H1 (cell line): ENCODE results near the gene ADCK2. TPM values are rescaled to one million over a fixed set of nuclear protein-coding genes. Genes with fewer than 3 reads are reported as not detected.

ENCODE experiments used
- CTCF ChIA-PET: fragments of 300-600 bp; sonication (Branson Sonifier 250); formaldehyde crosslinking; loops from one replicate; lab custom pipeline; 2021; ENCODE audit not compliant: partially characterized antibody; lab: Charles Lee
- POLR2A ChIA-PET: fragments of 300-600 bp; sonication (Branson Sonifier 250); formaldehyde crosslinking; loops from one replicate; lab custom pipeline; 2021; ENCODE audit warnings: inconsistent platforms; ENCODE audit not compliant: partially characterized antibody; lab: Charles Lee
- DNase-seq, 2 experiments: peaks; one replicate each; pipeline versions ENCODE4 v3.0.0 to v3.0.0-alpha.2; 2010 to 2022; ENCODE audit warnings: low spot score in 2 of 2, low read depth in 1 of 2, mixed read lengths in 1 of 2
- FAIRE-seq: peaks from 2 replicates; lab custom pipeline; 2011; peaks lifted over from hg19 to GRCh38; lab: Jason Lieb, UNC
- H2AFZ ChIP-seq: 2 replicates; pipeline ENCODE4 v1.8.1; 2012; ENCODE audit warnings: low read length, inconsistent platforms
- H2AK5ac ChIP-seq: 2 replicates; pipeline ENCODE4 v1.6.1; 2013; ENCODE audit warnings: low read depth, low read length
- H2BK120ac ChIP-seq: replicated peaks from 2 replicates; pipeline ENCODE3; 2013; ENCODE audit warnings: low read depth, low read length, inconsistent platforms
- H2BK12ac ChIP-seq: 2 replicates; pipeline ENCODE4 v1.6.1; 2013; ENCODE audit warnings: low read depth, low read length
- H2BK15ac ChIP-seq: 2 replicates; pipeline ENCODE4 v1.6.1; 2013; ENCODE audit warnings: low read length
- H2BK20ac ChIP-seq: 2 replicates; pipeline ENCODE4 v1.6.1; 2013; ENCODE audit warnings: low read length
- H2BK5ac ChIP-seq: 2 replicates; pipeline ENCODE4 v1.6.1; 2013; ENCODE audit warnings: low read depth, low read length
- H3K14ac ChIP-seq: 2 replicates; pipeline ENCODE4 v1.6.1; 2013; ENCODE audit warnings: inconsistent platforms; ENCODE audit not compliant: insufficient read length
- H3K18ac ChIP-seq: 2 replicates; pipeline ENCODE4 v1.6.1; 2013; ENCODE audit warnings: low read length; ENCODE audit errors: extremely low read depth
- H3K23ac ChIP-seq: 2 replicates; pipeline ENCODE4 v1.6.1; 2013; ENCODE audit warnings: inconsistent platforms; ENCODE audit not compliant: insufficient read length
- H3K23me2 ChIP-seq: 2 replicates; pipeline ENCODE4 v1.6.1; 2013; ENCODE audit warnings: low read depth, low read length
- H3K27ac ChIP-seq: 2 replicates; pipeline ENCODE4 v1.6.1; 2011; ENCODE audit warnings: low read depth, low read length, inconsistent platforms
- H3K27me3 ChIP-seq, 4 experiments: replicated peaks in 1 of 4; 1 replicate in 1 of 4; 2 replicates in 3 of 4; pipeline versions ENCODE4 v1.6.1 to v1.8.1; 2011 to 2013; ENCODE audit warnings: low read length in 3 of 4, mild to moderate bottlenecking in 3 of 4, inconsistent platforms in 2 of 4, mixed read lengths in 2 of 4, moderate library complexity in 1 of 4; ENCODE audit not compliant: control insufficient read depth in 3 of 4, insufficient read depth in 3 of 4; ENCODE audit errors: extremely low read depth in 1 of 4
- H3K36me3 ChIP-seq, 4 experiments: 2 replicates each; pipeline versions ENCODE4 v1.6.1 to v1.8.1; 2011 to 2013; ENCODE audit warnings: mild to moderate bottlenecking in 4 of 4, low read length in 3 of 4, moderate library complexity in 2 of 4, control low read depth in 1 of 4, inconsistent platforms in 1 of 4; ENCODE audit not compliant: insufficient read depth in 4 of 4, control insufficient read depth in 2 of 4
- H3K4ac ChIP-seq: replicated peaks from 2 replicates; pipeline ENCODE3; 2013; ENCODE audit warnings: low read length, low read depth, mixed read lengths, inconsistent platforms; ENCODE audit not compliant: insufficient read length
- H3K4me1 ChIP-seq, 4 experiments: replicated peaks in 1 of 4; 1 replicate in 1 of 4; 2 replicates in 3 of 4; pipeline versions ENCODE4 v1.6.1 to v1.8.1; 2011 to 2013; ENCODE audit warnings: low read length in 3 of 4, inconsistent platforms in 2 of 4, mixed read lengths in 1 of 4; ENCODE audit not compliant: insufficient read depth in 4 of 4, control insufficient read depth in 3 of 4
- H3K4me2 ChIP-seq, 2 experiments: 2 replicates each; pipeline versions ENCODE4 v1.6.1 to v1.8.1; 2011 to 2013; ENCODE audit warnings: low read depth in 2 of 2, low read length in 2 of 2, control low read depth in 1 of 2, inconsistent platforms in 1 of 2, mild to moderate bottlenecking in 1 of 2; ENCODE audit not compliant: insufficient read depth in 1 of 2
- H3K4me3 ChIP-seq, 4 experiments: fragments of 200-600, 300-600 bp in 1 of 4; sonication (generic), shearing (Covaris generic), sonication (Bioruptor Twin) in 1 of 4; 2 replicates each; pipeline versions ENCODE4 v1.5.1 to v1.8.1; 2011 to 2016; ENCODE audit warnings: low read length in 4 of 4, low read depth in 3 of 4, control low read depth in 2 of 4, inconsistent platforms in 2 of 4, mild to moderate bottlenecking in 2 of 4, mixed read lengths in 1 of 4, moderate library complexity in 1 of 4; ENCODE audit not compliant: insufficient read depth in 2 of 4; ENCODE audit errors: extremely low read depth in 1 of 4
- H3K56ac ChIP-seq: replicated peaks from 2 replicates; pipeline ENCODE3; 2013; ENCODE audit warnings: low read depth, mild to moderate bottlenecking, mixed read lengths, low read length, inconsistent platforms; ENCODE audit not compliant: insufficient read length
- H3K79me1 ChIP-seq: 2 replicates; pipeline ENCODE4 v1.6.1; 2013; ENCODE audit warnings: low read depth, low read length, control low read depth
- H3K79me2 ChIP-seq, 2 experiments: 2 replicates each; pipeline versions ENCODE4 v1.6.1 to v1.8.1; 2012 to 2013; ENCODE audit warnings: low read length in 2 of 2, mild to moderate bottlenecking in 2 of 2, inconsistent platforms in 1 of 2; ENCODE audit not compliant: insufficient read depth in 2 of 2, control insufficient read depth in 1 of 2
- H3K9ac ChIP-seq, 4 experiments: replicated peaks in 1 of 4; 1 replicate in 1 of 4; 2 replicates in 3 of 4; pipeline versions ENCODE4 v1.6.1 to v1.8.1; 2011 to 2013; ENCODE audit warnings: low read depth in 3 of 4, low read length in 3 of 4, control low read depth in 2 of 4, mild to moderate bottlenecking in 2 of 4, moderate library complexity in 2 of 4, inconsistent platforms in 1 of 4; ENCODE audit errors: extremely low read depth in 1 of 4
- H3K9me3 ChIP-seq, 2 experiments: 2 replicates each; pipeline versions ENCODE4 v1.6.1 to v1.8.1; 2012 to 2013; ENCODE audit warnings: mild to moderate bottlenecking in 2 of 2, moderate library complexity in 2 of 2, control low read depth in 1 of 2, inconsistent platforms in 1 of 2, low read depth in 1 of 2, low read length in 1 of 2, mixed read lengths in 1 of 2; ENCODE audit not compliant: insufficient read depth in 2 of 2
- H4K20me1 ChIP-seq, 2 experiments: replicated peaks in 1 of 2; 2 replicates each; pipeline versions ENCODE3 to v1.8.1; 2011 to 2013; ENCODE audit warnings: inconsistent platforms in 2 of 2, low read length in 2 of 2, mild to moderate bottlenecking in 1 of 2; ENCODE audit not compliant: insufficient read depth in 2 of 2, control insufficient read depth in 1 of 2
- H4K5ac ChIP-seq: 2 replicates; pipeline ENCODE4 v1.6.1; 2013; ENCODE audit warnings: low read length, low read depth, mixed read lengths, inconsistent platforms; ENCODE audit not compliant: insufficient read length
- H4K8ac ChIP-seq: 2 replicates; pipeline ENCODE4 v1.8.0; 2013; ENCODE audit warnings: mild to moderate bottlenecking, moderate library complexity, low read length, inconsistent platforms; ENCODE audit not compliant: insufficient read depth; ENCODE audit errors: extremely low read depth
- H4K91ac ChIP-seq: replicated peaks from 2 replicates; pipeline ENCODE3; 2013; ENCODE audit warnings: low read length, mixed read lengths, inconsistent platforms; ENCODE audit not compliant: insufficient read length
- BACH1 ChIP-seq: IDR thresholded peaks from 2 replicates; pipeline ENCODE4 v1.6.1; 2012; ENCODE audit warnings: low read length, improper control_type of control experiment
- BCL11A ChIP-seq, 2 experiments: IDR thresholded peaks; one replicate each; pipeline ENCODE4 v1.6.1; 2011; ENCODE audit warnings: low read depth in 2 of 2, low read length in 2 of 2, mild to moderate bottlenecking in 2 of 2
- CBX5 ChIP-seq: fragments of 300-800, 300-1000 bp; sonication (generic); IDR thresholded peaks from 2 replicates; pipeline ENCODE4 v1.7.1; 2016; ENCODE audit warnings: antibody characterized with exemption, low read length, low read depth
- CTBP2 ChIP-seq: IDR thresholded peaks from 2 replicates; pipeline ENCODE4 v1.7.0; 2011; ENCODE audit warnings: borderline replicate concordance, mild to moderate bottlenecking, moderate library complexity, mixed read lengths, low read length; ENCODE audit not compliant: insufficient read depth, insufficient read length
- GTF2F1 ChIP-seq: IDR thresholded peaks from 2 replicates; pipeline ENCODE4 v1.6.1; 2012; ENCODE audit warnings: low read depth, low read length, improper control_type of control experiment, borderline replicate concordance
- HDAC2 ChIP-seq, 2 experiments: fragments of 300-600 bp in 1 of 2; sonication (generic) in 1 of 2; IDR thresholded peaks; 2 replicates each; pipeline ENCODE4 v1.6.1; 2011 to 2012; ENCODE audit warnings: low read depth in 2 of 2, low read length in 2 of 2, mild to moderate bottlenecking in 2 of 2, moderate library complexity in 2 of 2, borderline replicate concordance in 1 of 2, inconsistent platforms in 1 of 2
- HDAC6 ChIP-seq: IDR thresholded peaks from one replicate; pipeline ENCODE4 v1.7.1; 2012; ENCODE audit warnings: low read depth, mild to moderate bottlenecking, inconsistent platforms, low read length, moderate library complexity
- SAP30 ChIP-seq: fragments of 300-600 bp; sonication (generic); IDR thresholded peaks from 2 replicates; pipeline ENCODE4 v1.7.1; 2012; ENCODE audit warnings: low read length, moderate library complexity, mild to moderate bottlenecking, inconsistent platforms; ENCODE audit not compliant: insufficient read depth, insufficient replicate concordance
- TAF1 ChIP-seq: IDR thresholded peaks from 2 replicates; pipeline ENCODE4 v1.6.1; 2011; ENCODE audit warnings: mild to moderate bottlenecking, low read depth, low read length
- WGBS, 2 experiments: shearing (Covaris generic) in 1 of 2; methylation state at CpG; one replicate each; pipeline versions ENCODE4 v1.1.6 to v1.1.7; 2013 to 2015; ENCODE audit warnings: low lambda C conversion rate in 2 of 2, mixed read lengths in 2 of 2, inconsistent platforms in 1 of 2, low coverage in 1 of 2, missing lambda C conversion rate in 1 of 2; ENCODE audit not compliant: insufficient replicate concordance in 2 of 2, insufficient coverage in 1 of 2, insufficient read length in 1 of 2; ENCODE audit errors: extremely low coverage in 1 of 2, missing lambda C conversion rate in 1 of 2; 5-methylcytosine and 5-hydroxymethylcytosine counted together
- polyA plus RNA-seq, 7 experiments: library from polyadenylated mRNA; depleted of rRNA in 3 of 7; stranded (reverse) in 5 of 7; unstranded in 2 of 7; fragments of >200 nt in 5 of 7; fragments of 200-250 nt in 2 of 7; gene quantifications; 1 replicate in 5 of 7; 2 replicates in 1 of 7; 4 replicates in 1 of 7; pipeline versions ENCODE4 v1.2.1 to v1.2.3, GENCODE V29; 2011 to 2013; ENCODE audit warnings: missing spikeins in 2 of 7, mixed read lengths in 2 of 7
- total RNA-seq: library from RNA; stranded (reverse); fragmentation: NEBNext Ultra II Directional; extraction: Animal tissue kit (Norgen Biotek cat#: 25700); gene quantifications from 2 replicates; pipeline ENCODE4 v1.2.1, GENCODE V29; 2021
- TF ChIP-seq, protein P1 (sequence below): IDR thresholded peaks from 2 replicates; pipeline ENCODE4 v1.6.1; 2012; ENCODE audit warnings: inconsistent platforms

Gene ADCK2
- total and polyA plus RNA-seq, 2 of the 8 experiments (the other 6 are each of a cell fraction or from before 2014, with no cell fraction given): 6.9 to 11.7 TPM

DNA sequence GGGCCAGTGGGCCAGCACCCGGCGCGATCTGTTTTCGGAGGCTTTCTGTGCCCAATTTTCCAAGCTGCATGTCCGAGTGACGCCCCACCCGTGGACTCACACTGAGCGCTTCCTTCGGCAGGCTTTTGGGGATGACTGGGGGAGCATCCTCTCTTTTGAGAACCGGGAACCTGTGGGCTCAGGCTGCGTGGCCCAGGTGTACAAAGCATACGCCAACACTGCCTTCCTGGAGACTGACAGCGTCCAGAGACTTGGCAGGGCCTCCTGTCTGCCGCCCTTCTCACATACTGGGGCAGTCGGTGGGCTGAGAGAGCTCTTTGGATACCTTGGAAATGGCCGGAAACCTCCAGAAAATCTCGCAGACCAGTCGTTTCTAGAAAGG is 1.0 kb downstream of the ADCK2 start:
- peak in 1 of 2 experiments; percentile 68 for DNase-seq

More for the DNA sequence above, 1.0 kb downstream of the ADCK2 start:
- POLR2A ChIA-PET: interaction anchor here (0.8 to 1.4 kb wide), 5 partner anchors 16 to 341 kb away, joined by 3 read pairs; partner anchors contain the start of gene NDUFB2
- no peak overlapping the region for H3K14ac ChIP-seq
- 0 out of 2 replicates have a peak overlapping the region, but pooled peaks have one; percentile 14 for H2BK12ac ChIP-seq
- H4K91ac ChIP-seq: no peak overlapping the region
- H2BK15ac ChIP-seq: no peak overlapping the region
- H4K20me1 ChIP-seq: no peaks in the 10 kb centered on the region
- 57% methylated on average over 18 of the region's 18 CpGs; no CpG with 5 or more reads in 1 of the 2 experiments for WGBS, 2 experiments
- no peak overlapping the region for H3K56ac ChIP-seq
- H4K5ac ChIP-seq: no peak overlapping the region
- H3K79me1 ChIP-seq: no peaks in the 10 kb centered on the region
- H3K36me3 ChIP-seq: no peaks in the 10 kb centered on the region
- H3K79me2 ChIP-seq: no peaks in the 10 kb centered on the region
- no peak overlapping the region for H2BK20ac ChIP-seq
- no peak overlapping the region for H2AFZ ChIP-seq
- FAIRE-seq: no peak
- peaks cover 0 to 8% (median 2%) of the 10 kb centered on the region in 4 experiments; a peak in 3 of 7 replicates for H3K27me3 ChIP-seq
- no peak overlapping the region for H2AK5ac ChIP-seq
- no peak overlapping the region for H3K23ac ChIP-seq
- peak overlapping the region; percentile 35 to 76 (median 67) for H3K4me3 ChIP-seq
- no peak overlapping the region; the same call in 1 of the 2 replicates for H4K8ac ChIP-seq
- H3K18ac ChIP-seq: peak overlapping the region; percentile 60; the same call in 1 of the 2 replicates
- CTCF ChIA-PET: interaction anchor here (0.5 to 4.5 kb wide), 11 partner anchors 11 to 341 kb away, joined by 3 to 38 read pairs (median 5); partner anchors contain the start of gene MRPS33
- no peak for TF ChIP-seq CTBP2
- TF ChIP-seq GTF2F1: no peak
- no peak for TF ChIP-seq HDAC6
- TF ChIP-seq SAP30: peak; percentile 5
- 0 out of 2 replicates have a peak, but pooled peaks have one; percentile 1 for TF ChIP-seq TAF1
- 0 out of 4 replicates have a peak, but pooled peaks of 1 of the 2 experiments have one; percentile 14 for TF ChIP-seq HDAC2 (IDR thresholded peaks at IDR 0.05; ENCODE audit: borderline replicate concordance in 1 of 2, low read depth in 2 of 2, low read length in 2 of 2)
- TF ChIP-seq BACH1: no peak
- no peak for TF ChIP-seq CBX5
- TF ChIP-seq BCL11A (IDR thresholded peaks at IDR 0.05; ENCODE audit: low read depth in 2 of 2, low read length in 2 of 2): no peak
- TF ChIP-seq, protein P1, sequence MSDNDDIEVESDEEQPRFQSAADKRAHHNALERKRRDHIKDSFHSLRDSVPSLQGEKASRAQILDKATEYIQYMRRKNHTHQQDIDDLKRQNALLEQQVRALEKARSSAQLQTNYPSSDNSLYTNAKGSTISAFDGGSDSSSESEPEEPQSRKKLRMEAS: no peak
- no peaks in the 10 kb centered on the region for H3K9me3 ChIP-seq
- no peak overlapping the region for H3K9ac ChIP-seq
- H3K4me2 ChIP-seq: peak overlapping the region; percentile 70 to 98
- H3K4me1 ChIP-seq: peaks cover 0 to 6% (median 2%) of the 10 kb centered on the region in 4 experiments; a peak in 5 of 7 replicates
- peaks cover 5% of the 10 kb centered on the region; the same call in 1 of the 2 replicates for H3K23me2 ChIP-seq
- no peak overlapping the region for H3K4ac ChIP-seq
- H2BK5ac ChIP-seq: no peak overlapping the region
- H2BK120ac ChIP-seq: no peak overlapping the region
- H3K27ac ChIP-seq: no peak overlapping the region
